GM18907 (cell line): Measurements from ENCODE around the gene UXS1.

Experiments used
- ATAC-seq: cut with Tn5 transposase; IDR thresholded peaks from one replicate; pipeline ENCODE4 v1.9.1; 2021; ENCODE audit warnings: mild to moderate bottlenecking, moderate library complexity; ENCODE audit not compliant: unreplicated experiment

Gene UXS1

DNA sequence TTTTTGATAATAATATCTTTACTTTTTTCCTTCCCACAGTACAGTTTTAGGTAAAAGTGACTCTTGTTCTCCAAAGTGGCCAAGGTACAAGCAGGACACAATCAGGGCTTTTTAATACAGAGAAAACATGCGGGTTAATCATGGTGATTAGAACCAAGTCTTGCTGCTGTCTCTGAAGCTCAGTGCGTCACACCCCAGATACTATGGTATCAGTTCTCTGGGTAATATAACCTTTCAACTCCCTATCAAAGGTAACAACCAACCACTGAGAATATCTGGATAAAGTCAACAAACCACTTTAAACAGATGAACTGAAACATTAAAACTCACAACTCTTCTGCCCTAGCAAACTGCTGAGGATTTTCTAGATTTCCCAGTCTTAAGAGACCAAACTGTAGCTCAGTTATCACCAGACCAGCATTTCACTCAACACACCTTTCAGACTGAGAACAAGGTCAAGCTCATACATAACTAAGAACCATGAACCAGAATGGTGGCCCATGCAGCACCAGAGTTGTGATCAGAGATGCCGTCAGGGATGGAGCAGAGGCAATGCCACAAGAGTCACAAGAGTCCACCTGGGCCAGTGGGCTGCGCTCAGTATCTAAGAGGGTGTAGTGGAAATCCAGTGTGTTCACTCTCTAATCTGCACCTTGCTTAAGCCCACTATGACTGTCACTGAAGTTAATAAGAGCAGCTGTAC, 103.0 kb downstream of the UXS1 start:
- no peak for ATAC-seq

DNA sequence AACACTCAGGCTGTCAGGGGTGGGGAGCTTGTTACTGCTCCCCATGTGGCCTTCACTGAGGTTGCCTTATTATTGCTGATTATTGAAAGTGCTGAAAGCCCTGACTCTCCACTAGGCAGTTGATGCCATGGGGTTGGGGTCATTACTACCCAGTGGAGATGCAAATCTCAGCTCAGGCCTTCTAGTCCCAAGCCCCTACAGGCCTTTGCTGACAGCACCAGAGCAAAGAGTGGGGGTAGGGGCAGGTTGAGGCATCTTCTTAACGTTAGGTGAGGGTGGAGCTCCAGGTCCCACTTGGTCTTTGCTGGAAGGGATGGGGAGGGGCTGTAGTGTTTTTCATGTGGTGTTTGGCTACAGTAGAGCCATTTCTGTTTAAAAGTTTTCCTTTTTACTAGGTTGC, 104.5 kb downstream of the UXS1 start:
- ATAC-seq, result no peak

DNA sequence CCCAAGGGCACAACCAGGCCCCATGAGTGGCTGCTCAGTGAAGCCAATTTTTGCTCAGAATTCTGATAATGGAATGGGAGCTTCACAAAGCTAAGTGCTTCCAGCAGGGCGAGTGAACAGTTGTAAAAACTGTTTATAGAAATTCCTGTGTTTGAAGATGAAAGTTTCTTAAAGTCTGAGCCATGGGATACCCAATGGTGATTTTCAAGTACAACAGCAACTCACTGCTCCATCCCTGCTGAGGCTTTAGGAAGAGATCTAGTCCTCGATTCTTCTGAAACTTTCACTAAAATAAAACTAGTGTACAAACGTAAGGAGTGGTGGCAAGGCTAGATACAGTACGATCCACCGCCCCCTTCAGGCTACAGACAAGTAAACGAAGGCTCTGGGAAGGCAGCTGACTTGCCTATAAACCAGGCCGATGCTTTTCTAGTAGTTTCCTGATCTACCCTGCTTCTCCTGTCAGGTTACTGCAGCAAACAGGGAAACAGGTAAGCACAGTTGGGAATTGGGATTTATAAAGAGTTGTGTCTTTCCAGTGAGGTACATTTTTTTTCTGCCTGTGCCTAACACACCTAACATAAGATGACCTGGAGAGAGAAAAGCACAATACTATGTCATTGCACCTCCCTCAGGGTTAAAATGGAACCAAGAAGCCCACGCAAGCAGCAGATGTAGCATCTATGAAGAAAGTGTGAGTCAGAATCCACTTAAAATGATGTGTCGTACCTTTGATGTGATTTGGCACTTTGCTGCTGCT, 108.7 kb downstream of the UXS1 start:
- peak; percentile 68 for ATAC-seq

DNA sequence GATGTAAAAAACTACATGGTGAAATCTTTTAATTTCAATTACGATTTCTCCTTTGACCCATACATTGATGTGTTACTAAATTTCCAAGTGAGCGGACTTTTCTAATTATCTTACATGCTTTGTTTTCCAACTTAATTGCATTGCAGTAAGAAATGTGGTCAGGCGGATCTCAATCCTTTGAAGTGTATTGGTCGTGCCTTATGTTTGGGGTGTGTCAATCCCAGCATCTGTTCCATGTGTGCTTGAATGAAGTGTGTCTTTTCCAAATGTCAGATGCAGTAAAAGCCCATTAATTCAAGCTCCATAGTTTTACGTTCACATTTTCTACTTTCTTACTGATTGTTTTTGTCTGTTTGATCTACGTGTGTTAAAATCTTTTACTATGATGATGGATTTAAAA, 113.1 kb downstream of the UXS1 start:
- no peak for ATAC-seq

DNA sequence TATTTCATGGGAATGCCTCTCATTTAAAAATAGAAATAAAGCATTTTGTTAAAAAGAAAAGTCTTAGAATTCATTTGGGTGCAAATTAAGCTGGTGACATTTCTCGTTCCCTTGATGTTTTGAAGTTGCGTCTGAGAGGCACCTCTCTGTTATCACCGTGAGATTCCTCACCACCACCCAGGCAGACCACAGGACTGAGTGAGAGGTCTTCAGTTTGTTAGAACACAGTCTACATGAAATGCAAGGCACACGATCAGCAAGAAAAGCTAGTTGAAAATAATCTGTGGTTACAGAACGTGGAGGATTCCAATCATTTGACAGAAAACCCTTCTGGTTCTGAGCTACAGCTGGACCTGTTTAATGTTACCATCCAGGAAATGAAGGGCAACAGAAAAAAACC, 116.0 kb downstream of the UXS1 start:
- no peak for ATAC-seq

DNA sequence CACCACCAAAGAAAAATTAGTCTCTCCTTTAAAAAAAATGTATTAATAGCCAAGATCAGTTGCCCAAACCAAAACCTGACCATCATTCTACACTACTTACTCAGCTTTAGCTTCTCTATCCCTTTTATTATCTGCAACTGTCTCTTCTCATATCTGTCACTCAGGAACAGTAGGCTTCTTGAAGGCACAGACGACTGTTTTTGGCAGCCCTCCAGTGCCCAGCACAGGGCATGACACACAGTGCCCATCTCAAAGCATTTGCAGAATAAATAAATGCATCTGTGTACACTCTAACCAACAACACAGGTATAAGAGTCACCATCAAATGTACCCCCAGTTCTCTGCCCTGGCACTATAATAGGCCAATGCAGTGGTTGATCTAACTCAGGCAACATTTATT, 117.2 kb downstream of the UXS1 start:
- no peak for ATAC-seq

DNA sequence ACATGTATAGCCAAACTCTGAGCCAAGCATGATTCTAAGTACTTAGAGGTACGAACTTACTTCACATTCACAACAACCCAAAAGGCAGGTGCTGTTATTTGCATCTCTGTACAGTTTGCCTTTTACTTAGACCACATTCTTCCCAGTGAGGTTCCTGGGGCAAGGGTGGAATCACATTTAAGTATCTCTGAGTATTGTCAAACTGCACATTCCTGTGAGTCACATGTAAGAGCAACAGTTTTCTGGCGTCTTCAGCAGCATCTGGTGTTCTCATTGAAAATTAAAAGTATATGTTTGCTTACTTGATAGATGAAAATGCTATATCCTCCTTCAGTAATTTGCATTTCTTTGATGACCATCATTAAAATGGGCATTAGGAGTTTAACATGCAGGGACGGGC, 119.1 kb downstream of the UXS1 start:
- no peak for ATAC-seq

DNA sequence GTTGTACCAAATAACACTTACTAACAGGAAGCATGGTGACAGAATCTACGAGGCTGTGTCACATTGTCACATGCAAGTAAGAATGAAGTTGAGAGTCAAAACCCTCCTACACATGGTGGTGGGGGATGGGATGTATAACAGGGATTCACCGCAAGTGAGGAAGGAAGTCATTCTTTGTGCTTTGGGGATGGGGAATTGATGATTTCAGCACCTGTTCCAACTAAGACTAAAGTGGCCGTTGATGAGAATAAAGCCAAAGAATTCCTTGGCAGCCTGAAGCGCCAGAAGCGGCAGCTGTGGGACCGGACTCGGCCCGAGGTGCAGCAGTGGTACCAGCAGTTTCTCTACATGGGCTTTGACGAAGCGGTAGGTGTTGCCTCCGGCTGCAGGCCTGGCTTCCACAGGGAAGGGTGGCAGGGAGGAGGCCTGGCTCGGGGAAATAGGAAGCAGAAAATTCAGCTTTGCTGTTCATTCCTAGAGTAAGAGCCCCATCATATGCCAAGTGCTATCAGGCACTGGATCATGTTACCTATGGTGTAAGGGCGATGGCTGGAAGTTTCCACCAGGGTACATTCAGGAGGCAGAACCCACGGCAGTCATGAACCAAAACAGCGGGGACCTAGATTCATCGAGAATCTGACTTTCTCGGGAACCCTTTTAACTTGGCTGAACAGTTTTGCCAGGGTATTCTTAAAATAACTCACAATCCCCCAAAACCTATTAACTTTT, 120.3 kb downstream of the UXS1 start:
- ATAC-seq, result no peak

DNA sequence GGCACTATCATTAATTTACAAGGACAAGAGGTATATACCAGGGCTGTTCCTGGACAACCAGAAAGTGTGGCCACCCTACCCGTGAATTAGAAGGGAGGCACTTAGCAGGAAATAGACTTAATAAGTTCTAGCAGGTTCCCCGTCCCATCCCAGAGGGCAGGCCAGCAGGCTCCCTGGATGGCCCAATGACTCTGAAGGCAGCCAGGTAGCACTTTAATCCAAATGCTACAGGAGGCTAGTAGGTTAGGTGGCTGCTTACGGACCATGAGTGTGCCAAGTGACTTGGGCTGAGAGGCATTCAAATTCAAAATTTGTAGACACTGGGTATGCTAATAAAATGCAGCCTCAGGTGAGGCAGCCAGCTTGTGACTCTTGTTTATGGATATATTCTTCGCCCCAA, 123.9 kb downstream of the UXS1 start:
- ATAC-seq, result no peak

DNA sequence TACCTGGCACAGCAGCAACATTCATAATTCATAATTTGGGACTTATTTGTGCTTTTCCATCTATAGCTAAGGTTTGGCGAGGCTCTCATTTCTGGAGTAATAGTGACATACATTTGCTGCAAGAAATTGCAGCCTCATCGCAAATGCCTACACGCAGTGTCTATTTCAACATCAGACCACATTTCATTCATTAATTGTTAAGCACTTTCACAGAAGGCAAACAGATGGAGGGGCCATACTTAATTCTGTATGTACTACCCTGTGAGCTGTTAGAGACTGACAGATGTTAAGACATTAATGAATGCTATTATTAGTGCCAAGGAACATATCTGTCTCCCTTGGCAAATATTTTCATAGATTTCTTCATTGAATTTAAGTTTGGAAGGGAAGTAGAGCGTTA, 125.7 kb downstream of the UXS1 start:
- no peak for ATAC-seq

DNA sequence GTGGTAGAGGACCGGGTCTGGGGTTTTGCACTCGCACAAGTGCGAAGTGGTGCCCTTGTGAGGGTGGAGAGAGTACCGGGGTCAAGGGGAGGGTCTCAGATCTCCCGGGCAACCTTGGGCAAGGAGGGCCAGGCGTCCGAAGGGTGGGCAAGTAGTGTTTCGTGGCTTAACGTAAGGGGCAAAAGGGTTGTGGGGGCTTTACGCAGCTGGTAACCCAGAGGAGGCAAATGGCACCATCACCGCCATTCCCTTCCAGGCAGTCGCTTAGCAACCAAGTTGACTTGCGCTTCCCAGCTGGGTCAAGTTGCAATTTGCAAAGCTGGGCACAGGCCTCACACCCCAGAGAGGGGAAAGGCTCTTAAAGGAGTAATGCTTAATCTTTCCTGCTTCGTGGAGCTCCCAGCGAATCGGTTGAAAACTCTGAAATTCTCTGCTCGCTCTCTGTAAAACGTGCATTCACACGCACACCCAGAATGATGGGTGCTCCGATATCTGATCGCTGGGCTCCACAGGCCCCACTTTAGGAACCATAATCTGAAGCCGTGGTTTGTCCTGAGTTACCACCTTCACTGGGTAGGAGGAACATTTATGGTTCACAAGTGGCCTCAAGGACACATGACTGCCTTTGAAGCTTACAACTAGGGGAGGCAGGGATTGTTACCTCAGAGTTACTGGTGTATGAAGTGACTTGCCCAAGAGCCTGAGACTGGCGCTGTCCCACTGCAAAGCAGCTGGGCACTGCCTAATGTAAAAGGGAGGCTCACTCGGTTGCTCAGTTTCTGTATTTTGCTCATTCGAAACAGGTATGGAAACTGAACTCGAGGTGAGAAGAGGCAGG, 127.9 kb downstream of the UXS1 start:
- ATAC-seq, result no peak

DNA sequence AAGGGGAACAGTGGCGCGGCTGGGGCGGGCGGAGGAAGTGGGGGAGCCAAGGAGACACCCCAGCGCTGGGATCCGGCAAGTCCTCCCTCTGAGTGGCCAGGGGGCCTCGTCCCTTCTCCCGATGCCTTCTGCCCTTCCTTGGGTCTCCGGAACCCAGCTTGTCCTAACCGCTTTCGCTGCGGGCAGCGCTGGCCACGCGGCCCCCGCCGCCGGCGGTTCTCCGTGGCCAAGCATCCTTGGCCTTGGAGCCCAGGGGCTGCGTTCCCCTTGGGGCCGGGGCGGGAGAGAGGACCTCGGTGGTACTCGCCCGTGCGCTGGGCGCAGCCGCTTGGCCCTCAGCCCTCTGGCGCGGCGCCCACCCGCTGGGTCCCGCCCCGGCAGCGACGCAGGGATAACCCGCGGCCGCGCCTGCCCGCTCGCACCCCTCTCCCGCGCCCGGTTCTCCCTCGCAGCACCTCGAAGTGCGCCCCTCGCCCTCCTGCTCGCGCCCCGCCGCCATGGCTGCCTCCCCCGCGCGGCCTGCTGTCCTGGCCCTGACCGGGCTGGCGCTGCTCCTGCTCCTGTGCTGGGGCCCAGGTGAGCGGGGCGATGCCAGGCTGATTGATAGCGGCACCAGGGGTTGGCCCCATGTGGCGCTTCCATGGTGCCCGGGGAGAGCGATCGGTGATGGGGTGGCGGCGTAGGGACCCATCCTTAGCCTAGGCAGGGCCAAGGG, 128.7 kb downstream of the UXS1 start:
- no peak for ATAC-seq

DNA sequence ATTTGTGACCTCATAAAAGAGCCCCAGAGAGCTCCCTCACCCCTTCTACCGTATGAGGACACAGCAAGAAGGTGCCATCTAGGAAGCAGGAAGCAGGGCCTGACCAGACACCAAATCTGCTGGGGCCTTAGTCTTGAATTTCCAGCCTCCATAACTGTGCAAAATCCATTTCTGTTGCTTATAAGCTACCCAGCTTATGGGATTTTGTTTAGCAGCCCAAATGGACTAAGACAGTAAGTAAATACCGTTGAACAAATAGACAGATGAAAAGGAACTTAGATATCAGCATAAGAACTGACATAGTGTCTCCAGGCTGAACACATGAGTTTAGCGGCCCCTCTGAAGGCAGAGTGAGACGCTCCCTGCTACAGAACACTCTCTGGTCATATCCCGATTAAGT, 130.9 kb downstream of the UXS1 start:
- no peak for ATAC-seq

DNA sequence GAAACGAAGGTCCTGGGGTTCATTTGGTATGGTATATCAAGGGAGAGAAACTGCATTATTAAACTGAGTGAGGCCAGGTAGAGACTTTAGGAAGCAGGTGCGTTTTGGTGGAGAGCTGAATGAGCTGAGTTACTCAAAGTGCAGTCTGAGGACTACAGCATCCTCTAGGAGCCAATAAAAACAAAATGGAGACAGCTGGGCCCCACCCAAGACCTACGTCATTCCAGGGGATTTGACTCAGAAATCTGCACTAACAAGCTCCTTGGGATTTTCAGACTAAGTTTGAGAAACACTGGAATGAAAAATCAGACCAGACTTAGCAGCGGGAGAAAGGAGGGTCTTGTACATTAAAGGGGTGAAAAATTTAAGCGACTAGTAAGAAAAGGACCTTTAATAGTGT, 131.5 kb downstream of the UXS1 start:
- ATAC-seq, result no peak

DNA sequence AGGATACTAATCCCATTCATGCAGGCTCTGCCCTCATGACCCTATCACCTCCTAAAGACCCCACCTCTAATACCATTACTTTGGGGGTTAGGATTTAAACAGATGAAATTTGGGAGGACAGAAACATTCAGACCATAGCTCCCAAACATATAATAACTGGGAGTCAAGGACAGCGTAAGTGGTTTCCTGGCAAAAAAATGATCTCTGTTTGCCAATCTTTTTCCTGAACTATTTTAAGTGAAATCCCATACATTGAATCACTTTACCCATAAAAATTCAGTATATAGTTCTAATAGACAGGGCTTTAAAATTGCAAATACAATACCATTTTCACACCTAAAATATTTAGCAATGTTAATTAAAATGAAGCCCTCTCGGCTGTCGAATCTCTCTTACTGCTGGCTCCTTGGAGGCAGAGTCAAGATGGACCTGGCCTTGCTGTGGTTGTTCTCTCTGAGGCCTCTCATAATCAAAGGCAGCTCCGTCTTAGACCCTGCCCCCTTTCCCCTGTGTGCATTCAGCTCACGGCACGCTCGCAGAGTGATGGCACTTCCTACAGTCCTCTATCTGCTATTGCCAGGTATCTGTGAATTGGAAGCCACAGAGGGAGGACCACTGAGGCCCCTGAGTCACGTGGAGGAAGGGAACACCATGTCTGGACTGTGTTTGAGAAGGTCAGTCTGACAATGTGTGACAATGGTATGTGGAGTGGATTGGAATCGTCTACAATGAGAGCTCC, 132.3 kb downstream of the UXS1 start:
- ATAC-seq, result no peak

DNA sequence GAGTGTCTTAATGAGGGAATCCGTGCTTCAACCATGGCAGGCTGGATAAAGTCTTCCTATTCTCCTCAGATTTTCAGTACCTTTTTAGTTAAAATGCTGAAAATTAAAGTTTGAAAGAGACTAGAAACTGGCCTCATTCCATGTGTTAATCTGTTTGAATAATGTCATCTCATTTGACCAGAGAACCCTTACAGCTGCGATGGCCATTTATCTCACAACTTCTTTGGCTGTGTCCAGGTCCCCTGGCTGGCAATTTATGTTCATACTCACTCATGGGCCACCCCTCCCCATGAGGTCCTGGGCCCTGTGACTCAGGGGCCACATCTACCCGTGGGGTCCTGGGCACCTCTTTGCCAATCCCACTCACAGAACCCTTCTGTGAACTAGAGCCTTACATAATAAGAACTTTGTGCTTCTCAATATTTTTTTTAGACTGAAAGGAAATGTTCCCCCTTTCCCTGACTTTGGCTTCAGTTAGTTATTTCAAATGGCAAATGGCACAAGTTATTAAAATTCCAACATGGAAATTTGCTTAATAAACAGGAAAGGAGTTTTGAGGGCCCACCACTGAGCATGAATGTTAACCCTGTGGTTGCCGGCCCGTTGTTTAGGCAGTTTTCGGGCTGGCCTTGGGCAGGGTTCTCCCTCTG, 134.6 kb downstream of the UXS1 start:
- ATAC-seq, result no peak

DNA sequence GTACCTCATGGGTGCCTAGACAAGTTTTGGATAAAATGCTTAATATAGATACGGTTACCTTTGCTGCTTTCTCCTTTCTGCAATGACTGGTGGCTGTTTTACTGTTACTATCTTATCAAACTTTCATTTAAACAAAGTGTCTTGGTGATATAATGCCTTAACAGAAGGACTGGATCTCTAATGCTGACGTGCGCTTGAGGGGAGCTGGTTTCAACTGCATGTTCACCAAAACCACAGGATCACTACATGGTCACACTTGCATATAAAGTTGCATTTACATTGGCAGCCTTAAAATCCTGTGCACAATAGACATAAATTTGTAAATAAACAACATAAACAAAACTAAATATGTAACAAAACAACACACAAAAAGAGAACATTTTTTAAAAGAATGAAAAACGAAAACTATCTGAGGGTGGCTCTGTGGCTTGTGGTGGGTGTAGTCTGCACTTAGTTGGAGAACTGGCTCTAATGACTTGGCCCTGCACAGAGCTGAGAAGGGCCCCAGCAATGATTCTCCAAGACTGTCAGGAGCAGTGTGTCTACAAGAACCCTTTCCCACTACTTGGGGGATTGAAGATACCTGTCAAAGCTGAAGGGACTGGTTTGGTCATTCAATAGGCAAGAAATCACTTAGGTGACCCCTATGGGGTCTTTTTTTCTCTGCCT, 135.5 kb downstream of the UXS1 start:
- ATAC-seq, result no peak

DNA sequence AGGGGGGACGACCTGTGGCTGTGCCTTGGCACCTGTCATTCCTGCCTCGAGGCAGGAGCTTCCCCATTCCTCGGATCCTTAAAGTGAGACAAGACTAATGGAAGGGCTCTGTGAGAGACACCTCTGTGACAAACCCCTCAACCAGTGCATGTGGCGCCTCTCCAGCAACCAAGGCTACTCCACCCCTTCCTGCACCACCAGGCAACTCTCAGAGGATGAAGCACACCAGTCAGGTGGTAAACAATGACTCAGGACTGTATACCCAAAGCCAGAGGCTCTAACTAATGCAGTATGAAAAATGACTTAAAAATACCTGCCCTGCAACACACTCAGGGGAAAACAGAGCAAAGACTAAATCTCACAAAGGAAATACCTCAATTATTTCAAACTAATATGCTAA, 136.9 kb downstream of the UXS1 start:
- ATAC-seq, result no peak
